ENCODE data around the gene CCDC150.

GRCh38 chr2:196750291-196750923 is 110.9 kb downstream of the CCDC150 start:
- TF ChIP-seq CTCF (IDR thresholded peaks at IDR 0.05) (no peak), POLR2A (IDR thresholded peaks at IDR 0.05) (no peak)

All from adrenal gland (tissue), 5 donors.